ENCODE measurements around the gene C3orf49. TPM values are rescaled to one million over a fixed set of nuclear protein-coding genes. Genes with fewer than 3 reads are reported as not detected.

C3orf49 gene
- total RNA-seq, 4 donors from 2014 or later = not detected

GRCh38 chr3:63874769-63875168, 55.7 kb downstream of the C3orf49 start:
- no peak for DNase-seq (ENCODE audit: extremely low spot score)
- TF ChIP-seq POLR2AphosphoS5 (IDR thresholded peaks at IDR 0.05) = no peak
- no peak for TF ChIP-seq POLR2A (IDR thresholded peaks at IDR 0.05; ENCODE audit: low read depth)
- TF ChIP-seq CTCF (IDR thresholded peaks at IDR 0.05) = no peak
- no peak for TF ChIP-seq EP300 (IDR thresholded peaks at IDR 0.05)
- no peak overlapping the region for H3K27ac ChIP-seq (replicated peaks in 1 of 4)
- intact Hi-C loops (cut with DNase I) = no loop called here
- H3K27me3 ChIP-seq = no peaks in the 10 kb centered on the region
- peaks cover 22 to 44% (median 39%) of the 10 kb centered on the region in 4 donors for H3K4me1 ChIP-seq
- H3K4me3 ChIP-seq = no peak overlapping the region
- 77% methylated on average over 3 of the region's 3 CpGs for WGBS
- H3K36me3 ChIP-seq = no peaks in the 10 kb centered on the region
- H3K9me3 ChIP-seq = no peaks in the 10 kb centered on the region

DNA sequence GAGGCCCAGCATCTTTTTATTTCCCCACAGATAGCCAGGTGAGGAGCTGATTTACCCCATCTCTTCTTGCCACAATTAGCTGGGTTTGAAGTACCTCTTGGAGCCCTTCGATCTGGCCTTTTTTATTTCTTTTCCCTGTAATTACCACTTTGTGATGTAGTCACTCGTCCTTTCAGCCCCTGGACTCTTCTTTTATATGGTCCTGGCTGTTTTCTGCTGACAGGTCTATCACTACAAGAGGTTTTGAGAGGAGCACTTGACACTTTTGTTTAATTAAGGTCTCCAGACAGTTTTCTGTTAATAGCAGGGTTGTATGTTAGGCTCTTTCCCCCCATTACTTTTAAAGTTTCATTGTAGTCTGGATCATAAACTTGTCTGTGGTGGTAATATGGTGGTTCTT, 56.4 kb downstream of the C3orf49 start:
- no peak for TF ChIP-seq EP300 (IDR thresholded peaks at IDR 0.05)
- TF ChIP-seq CTCF (IDR thresholded peaks at IDR 0.05) = no peak
- no peak for TF ChIP-seq POLR2A (IDR thresholded peaks at IDR 0.05; ENCODE audit: low read depth)
- TF ChIP-seq POLR2AphosphoS5 (IDR thresholded peaks at IDR 0.05) = no peak
- intact Hi-C loops (cut with DNase I) = no loop called here
- WGBS = 90% methylated on average over 2 of the region's 2 CpGs

DNA sequence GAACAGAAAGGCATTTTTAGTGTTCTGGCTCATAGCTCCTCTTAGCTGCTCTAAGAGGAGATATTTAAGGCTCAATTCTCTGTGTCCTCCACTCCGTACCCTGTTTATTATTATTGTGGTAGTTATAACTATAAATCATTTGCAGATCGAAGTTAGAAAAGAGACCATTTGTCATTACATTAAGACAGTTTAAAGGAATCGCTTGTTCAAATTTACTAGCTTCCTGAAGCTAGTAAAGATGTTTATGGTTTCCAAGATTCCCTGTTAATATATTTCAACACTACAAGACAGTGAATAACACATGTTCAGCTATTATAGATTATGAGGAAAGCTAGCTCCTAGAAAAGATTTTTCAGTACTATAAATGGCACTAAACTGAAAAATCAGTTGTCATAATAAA, 57.2 kb downstream of the C3orf49 start:
- Histone ChIP-seq H3K4me3 (no peak overlapping the region), H3K36me3 (no peaks in the 10 kb centered on the region), H3K27me3 (no peaks in the 10 kb centered on the region), H3K27ac (replicated peaks in 1 of 4) (no peak overlapping the region), H3K4me1 (peaks cover 22 to 41% (median 35%) of the 10 kb centered on the region in 4 donors), H3K9me3 (no peaks in the 10 kb centered on the region)
- WGBS = 51% methylated on average over 3 of the region's 3 CpGs
- no peak for DNase-seq (ENCODE audit: extremely low spot score)
- intact Hi-C loops (cut with DNase I) = no loop called here
- no peak for TF ChIP-seq POLR2AphosphoS5 (IDR thresholded peaks at IDR 0.05)
- no peak for TF ChIP-seq EP300 (IDR thresholded peaks at IDR 0.05)
- no peak for TF ChIP-seq POLR2A (IDR thresholded peaks at IDR 0.05; ENCODE audit: low read depth)
- no peak for TF ChIP-seq CTCF (IDR thresholded peaks at IDR 0.05)

More for the DNA sequence above, 56.4 kb downstream of the C3orf49 start:
- Histone ChIP-seq H3K36me3 (no peaks in the 10 kb centered on the region), H3K4me3 (no peak overlapping the region), H3K27ac (replicated peaks in 1 of 4) (no peak overlapping the region), H3K9me3 (no peaks in the 10 kb centered on the region), H3K4me1 (peaks cover 22 to 41% (median 35%) of the 10 kb centered on the region in 4 donors), H3K27me3 (no peaks in the 10 kb centered on the region)
- DNase-seq (ENCODE audit: extremely low spot score) = no peak

- no peaks in the 10 kb centered on the region for H3K27me3 ChIP-seq
- TF ChIP-seq POLR2AphosphoS5 (IDR thresholded peaks at IDR 0.05) = no peak
- TF ChIP-seq EP300 (IDR thresholded peaks at IDR 0.05) = no peak
- TF ChIP-seq CTCF (IDR thresholded peaks at IDR 0.05) = no peak
- TF ChIP-seq POLR2A (IDR thresholded peaks at IDR 0.05; ENCODE audit: low read depth) = no peak
- no peak overlapping the region for H3K27ac ChIP-seq (replicated peaks in 1 of 4)
- H3K4me1 ChIP-seq = peaks cover 22 to 41% (median 35%) of the 10 kb centered on the region in 4 donors
- intact Hi-C loops (cut with DNase I) = no loop called here
- no peaks in the 10 kb centered on the region for H3K9me3 ChIP-seq
- no peak overlapping the region for H3K4me3 ChIP-seq
- no peaks in the 10 kb centered on the region for H3K36me3 ChIP-seq
- 71% methylated on average over 3 of the region's 3 CpGs for WGBS
- no peak for DNase-seq (ENCODE audit: extremely low spot score)
Observed at GRCh38 chr3:63877737-63878393, 58.8 kb downstream of the C3orf49 start.

Measured in esophagus muscularis mucosa (tissue), 4 donors.